MCF 10A (cell line): ENCODE results near the gene SFN. TPM values are rescaled to one million over a fixed set of nuclear protein-coding genes. Genes with fewer than 3 reads are reported as not detected.

Source experiments
- BruUV-seq: library from RNA; stranded (reverse); fragments of 400-500 nt; replicated peaks from 2 replicates; lab custom pipeline; 2021; lab: Mats Ljungman, UMichigan
- CTCF ChIA-PET: fragments of 300-600 bp; sonication (Branson Sonifier 250); formaldehyde crosslinking; extraction: SDS; loops from one replicate; lab custom pipeline; 2021; ENCODE audit warnings: antibody characterized with exemption, inconsistent platforms; lab: Yijun Ruan, JAX
- POLR2A ChIA-PET: fragments of 300-600, 350-650 bp; sonication (Branson Sonifier 250); formaldehyde crosslinking; extraction: SDS; loops from one replicate; lab custom pipeline; 2020; ENCODE audit warnings: antibody characterized with exemption, inconsistent platforms; lab: Yijun Ruan, JAX
- DNase-seq: peaks from one replicate; pipeline ENCODE4 v3.0.0-alpha.2; 2018; ENCODE audit not compliant: unreplicated experiment
- H3K27ac Mint-ChIP-seq: one replicate; pipeline ENCODE4 v1.8.0; 2022; ENCODE audit warnings: mild to moderate bottlenecking, low read depth, mixed read lengths; ENCODE audit not compliant: unreplicated experiment
- H3K27me3 Mint-ChIP-seq: one replicate; pipeline ENCODE4 v1.8.0; 2022; ENCODE audit warnings: mixed read lengths; ENCODE audit not compliant: insufficient read depth, unreplicated experiment
- H3K36me3 Mint-ChIP-seq: one replicate; pipeline ENCODE4 v1.8.0; 2022; ENCODE audit warnings: mild to moderate bottlenecking, moderate library complexity, mixed read lengths; ENCODE audit not compliant: insufficient read depth, unreplicated experiment
- H3K4me1 Mint-ChIP-seq: one replicate; pipeline ENCODE4 v1.8.0; 2022; ENCODE audit warnings: mixed read lengths; ENCODE audit not compliant: insufficient read depth, unreplicated experiment
- H3K4me3 Mint-ChIP-seq: one replicate; pipeline ENCODE4 v1.8.0; 2022; ENCODE audit warnings: mild to moderate bottlenecking, moderate library complexity, mixed read lengths; ENCODE audit not compliant: unreplicated experiment
- H3K9me3 Mint-ChIP-seq: one replicate; pipeline ENCODE4 v1.8.0; 2022; ENCODE audit warnings: mixed read lengths; ENCODE audit not compliant: unreplicated experiment
- intact Hi-C: fragments of 100-400 bp; cut with micrococcal nuclease; formaldehyde crosslinking; loops from 2 replicates; pipeline ENCODE4 v1.14.1; 2022
- total RNA-seq: library from RNA; stranded (reverse); gene quantifications from 2 replicates; pipeline ENCODE4 v1.2.3, GENCODE V29; 2022
- TF ChIP-seq, protein P1 (sequence below): fragments of 200-600 bp; IDR thresholded peaks from one replicate; pipeline ENCODE4 v1.8.0; 2022; ENCODE audit warnings: antibody characterized with exemption, mild to moderate bottlenecking; ENCODE audit not compliant: unreplicated experiment

The SFN gene
- total RNA-seq, 1 experiment from 2014 or later = 337 TPM

DNA sequence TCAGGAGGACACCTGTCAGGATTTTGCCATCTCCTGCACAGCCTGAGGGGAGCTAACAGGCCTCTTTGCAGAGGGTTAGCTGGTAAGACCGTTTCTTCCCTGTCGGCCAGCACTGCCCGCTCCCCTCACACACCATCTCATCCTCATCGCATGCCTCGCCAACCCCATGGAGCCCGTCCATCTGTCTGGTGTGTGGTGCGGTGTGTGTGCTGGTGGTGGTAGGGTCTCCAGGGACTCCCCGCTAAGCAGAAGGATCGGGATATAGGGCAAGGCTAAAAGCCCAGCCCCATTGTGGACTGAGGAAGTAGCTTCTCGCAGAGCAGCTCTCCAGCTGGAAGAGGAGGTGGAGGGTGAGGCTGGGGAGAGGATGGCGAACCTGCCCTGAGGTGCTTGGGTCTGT is 6.8 kb upstream of the SFN start:
- no peak overlapping the region for H3K4me3 Mint-ChIP-seq
- peaks cover 18% of the 10 kb centered on the region for H3K36me3 Mint-ChIP-seq
- H3K9me3 Mint-ChIP-seq = no peaks in the 10 kb centered on the region
- H3K27me3 Mint-ChIP-seq = no peaks in the 10 kb centered on the region
- TF ChIP-seq, protein P1, sequence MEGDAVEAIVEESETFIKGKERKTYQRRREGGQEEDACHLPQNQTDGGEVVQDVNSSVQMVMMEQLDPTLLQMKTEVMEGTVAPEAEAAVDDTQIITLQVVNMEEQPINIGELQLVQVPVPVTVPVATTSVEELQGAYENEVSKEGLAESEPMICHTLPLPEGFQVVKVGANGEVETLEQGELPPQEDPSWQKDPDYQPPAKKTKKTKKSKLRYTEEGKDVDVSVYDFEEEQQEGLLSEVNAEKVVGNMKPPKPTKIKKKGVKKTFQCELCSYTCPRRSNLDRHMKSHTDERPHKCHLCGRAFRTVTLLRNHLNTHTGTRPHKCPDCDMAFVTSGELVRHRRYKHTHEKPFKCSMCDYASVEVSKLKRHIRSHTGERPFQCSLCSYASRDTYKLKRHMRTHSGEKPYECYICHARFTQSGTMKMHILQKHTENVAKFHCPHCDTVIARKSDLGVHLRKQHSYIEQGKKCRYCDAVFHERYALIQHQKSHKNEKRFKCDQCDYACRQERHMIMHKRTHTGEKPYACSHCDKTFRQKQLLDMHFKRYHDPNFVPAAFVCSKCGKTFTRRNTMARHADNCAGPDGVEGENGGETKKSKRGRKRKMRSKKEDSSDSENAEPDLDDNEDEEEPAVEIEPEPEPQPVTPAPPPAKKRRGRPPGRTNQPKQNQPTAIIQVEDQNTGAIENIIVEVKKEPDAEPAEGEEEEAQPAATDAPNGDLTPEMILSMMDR = no peak
- ChIA-PET CTCF (interaction anchor here (0.6 to 2.5 kb wide), 6 partner anchors 11 to 142 kb away, joined by 3 to 13 read pairs (median 4); no protein-coding TSS in a partner anchor), POLR2A (interaction anchor here (0.6 to 5.8 kb wide), 5 partner anchors 9 to 156 kb away, joined by 3 to 82 read pairs (median 6); partner anchors contain the start of genes GPATCH3, GPN2 and SFN)
- H3K27ac Mint-ChIP-seq = peak overlapping the region; percentile 65
- peaks cover 22% of the 10 kb centered on the region for H3K4me1 Mint-ChIP-seq
- no peak for DNase-seq
- no TSS peak for BruUV-seq
- intact Hi-C loops = no loop called here

DNA sequence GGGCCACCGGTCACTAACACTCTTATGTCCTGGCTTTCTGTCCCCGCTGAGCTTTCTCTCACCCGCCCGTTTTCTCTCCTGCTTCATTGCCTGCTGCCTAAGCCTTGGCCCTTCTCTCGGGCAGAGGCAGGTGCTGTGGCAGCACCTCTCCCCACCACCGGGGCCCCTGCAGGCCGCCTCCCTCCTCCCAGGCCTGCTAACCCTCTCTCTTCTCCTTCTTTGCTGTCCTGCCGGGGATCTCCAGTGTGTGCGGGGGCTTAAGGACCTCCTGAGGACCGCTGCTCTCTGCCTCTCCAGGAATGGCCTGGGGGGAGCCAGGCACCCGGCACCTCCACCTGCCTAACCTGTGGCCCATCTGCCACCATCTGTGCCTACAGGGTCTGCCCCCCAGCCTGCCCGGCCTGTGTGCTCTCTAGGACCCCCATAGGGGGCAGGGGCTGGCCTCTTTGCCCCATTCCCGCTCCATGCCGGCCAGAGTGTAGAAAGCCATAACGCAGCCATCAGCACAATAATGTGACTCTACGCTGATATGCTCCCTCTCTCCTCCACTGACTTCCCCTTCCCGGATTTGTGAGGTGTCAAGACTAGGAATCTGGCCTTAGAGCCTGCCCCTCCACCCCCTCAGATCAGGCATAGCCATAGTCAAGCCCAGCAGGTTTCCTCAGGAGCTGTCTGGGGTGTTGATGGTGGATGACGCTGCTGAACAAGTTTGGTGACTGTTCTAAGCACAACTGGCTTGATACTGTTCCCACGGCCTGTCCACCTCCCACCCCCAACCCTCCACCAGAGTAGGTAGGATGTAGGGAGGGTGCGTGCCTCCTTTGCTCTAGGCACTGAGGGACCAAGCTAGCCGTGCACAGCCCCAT is 6.1 kb upstream of the SFN start:
- TF ChIP-seq, protein P1 = no peak
- Mint-ChIP-seq H3K4me3 (no peak overlapping the region), H3K9me3 (no peaks in the 10 kb centered on the region), H3K27me3 (no peaks in the 10 kb centered on the region), H3K27ac (no peak overlapping the region), H3K36me3 (peaks cover 12% of the 10 kb centered on the region), H3K4me1 (peaks cover 29% of the 10 kb centered on the region)
- CTCF ChIA-PET = interaction anchor here (0.6 to 3.1 kb wide), 9 partner anchors 11 to 141 kb away, joined by 3 to 18 read pairs (median 5); no protein-coding TSS in a partner anchor
- DNase-seq = no peak
- no TSS peak for BruUV-seq
- intact Hi-C loops = no loop called here
- POLR2A ChIA-PET = interaction anchor here (0.5 to 9.7 kb wide), 6 partner anchors 7 to 33 kb away, joined by 3 to 131 read pairs (median 39); partner anchors contain the start of genes GPN2 and SFN

DNA sequence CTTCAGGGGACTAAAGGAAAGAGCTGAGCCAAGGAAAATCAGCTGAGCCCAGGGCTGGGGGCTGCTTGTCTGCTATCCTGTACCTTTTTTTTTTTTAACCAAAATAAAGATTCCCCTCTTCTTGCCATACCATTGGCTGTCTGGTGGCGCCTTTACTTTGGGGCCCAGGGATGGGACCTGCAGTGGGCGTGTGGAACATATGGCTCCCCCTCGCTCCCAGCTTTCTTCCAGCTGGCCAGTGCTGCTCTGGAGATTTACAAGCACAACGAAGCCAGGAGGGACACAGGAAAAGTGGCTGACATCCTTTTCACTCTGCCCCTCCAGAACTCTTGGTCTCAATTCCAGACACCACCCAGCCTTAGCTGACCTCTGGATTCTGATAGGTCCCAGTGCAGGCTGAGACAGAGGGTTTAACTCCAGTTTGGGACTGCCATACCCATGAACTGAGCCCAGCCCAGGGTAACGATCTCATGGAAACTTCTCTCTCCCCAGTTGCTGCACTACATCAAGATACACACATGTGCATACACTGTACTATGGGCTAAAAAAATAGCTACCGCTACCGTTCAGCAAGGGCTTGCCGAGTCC is 5.4 kb upstream of the SFN start:
- no peak for DNase-seq
- intact Hi-C loops = no loop called here
- no TSS peak for BruUV-seq
- POLR2A ChIA-PET = interaction anchor here (0.5 to 9.7 kb wide), 10 partner anchors 7 to 154 kb away, joined by 3 to 131 read pairs (median 10); partner anchors contain the start of genes GPATCH3, GPN2 and SFN
- peaks cover 11% of the 10 kb centered on the region for H3K36me3 Mint-ChIP-seq
- H3K9me3 Mint-ChIP-seq = no peaks in the 10 kb centered on the region
- H3K27ac Mint-ChIP-seq = peak overlapping the region; percentile 81
- CTCF ChIA-PET = interaction anchor here (0.6 to 3.1 kb wide), 11 partner anchors 9 to 139 kb away, joined by 3 to 23 read pairs (median 5); no protein-coding TSS in a partner anchor
- TF ChIP-seq, protein P1 = no peak
- H3K4me1 Mint-ChIP-seq = peaks cover 36% of the 10 kb centered on the region
- no peak overlapping the region for H3K4me3 Mint-ChIP-seq
- H3K27me3 Mint-ChIP-seq = no peaks in the 10 kb centered on the region
